Neural cell (in vitro differentiated cells): ENCODE data around the gene CEP126. TPM values are rescaled to one million over a fixed set of nuclear protein-coding genes. Genes with fewer than 3 reads are reported as not detected.

ENCODE experiments used
- H2AFZ ChIP-seq: fragments of 200-600, 300-800 bp; sonication (generic), shearing (Covaris generic); 2 replicates; pipeline ENCODE4 v1.6.0; 2014; ENCODE audit warnings: low read depth, mild to moderate bottlenecking, antibody characterized with exemption, low read length, moderate library complexity
- H3F3A ChIP-seq: fragments of 200-600 bp; shearing (Covaris generic); 2 replicates; pipeline ENCODE4 v1.6.1; 2016; ENCODE audit warnings: mild to moderate bottlenecking, moderate library complexity, mixed read lengths, antibody characterized with exemption, low read length; ENCODE audit not compliant: insufficient read depth, poor library complexity, severe bottlenecking
- H3K27ac ChIP-seq: fragments of 200-600, 300-800 bp; sonication (generic), shearing (Covaris generic); 2 replicates; pipeline ENCODE4 v1.5.1; 2014; ENCODE audit warnings: mild to moderate bottlenecking, low read length, moderate library complexity
- H3K27me3 ChIP-seq: fragments of 300-800, 200-600 bp; sonication (generic), shearing (Covaris generic); 2 replicates; pipeline ENCODE4 v1.6.0; 2014; ENCODE audit warnings: mild to moderate bottlenecking, low read depth, low read length, moderate library complexity; ENCODE audit not compliant: insufficient read depth
- H3K36me3 ChIP-seq: fragments of 300-800, 200-600 bp; sonication (generic), shearing (Covaris generic); 2 replicates; pipeline ENCODE4 v1.5.1; 2014; ENCODE audit warnings: mild to moderate bottlenecking, antibody characterized with exemption, low read length, moderate library complexity; ENCODE audit not compliant: insufficient read depth
- H3K4me2 ChIP-seq: fragments of 300-800, 200-600 bp; sonication (generic), shearing (Covaris generic); 2 replicates; pipeline ENCODE4 v1.6.0; 2014; ENCODE audit warnings: mild to moderate bottlenecking, low read length
- H3K4me3 ChIP-seq: fragments of 300-800, 200-600 bp; sonication (generic), shearing (Covaris generic); 2 replicates; pipeline ENCODE4 v1.5.1; 2014; ENCODE audit warnings: mild to moderate bottlenecking, low read length, moderate library complexity
- H3K79me2 ChIP-seq: fragments of 200-600 bp; shearing (Covaris generic); replicated peaks from 2 replicates; pipeline ENCODE4 v1.6.0; 2014; ENCODE audit warnings: mild to moderate bottlenecking, low read length, moderate library complexity; ENCODE audit not compliant: insufficient read depth
- H3K9ac ChIP-seq: fragments of 300-800, 200-600 bp; sonication (generic), shearing (Covaris generic); 2 replicates; pipeline ENCODE4 v1.6.1; 2016; ENCODE audit warnings: mild to moderate bottlenecking, low read length, mixed read lengths
- H3K9me2 ChIP-seq: fragments of 200-600 bp; shearing (Covaris generic); 2 replicates; pipeline ENCODE4 v1.6.1; 2016; ENCODE audit warnings: mild to moderate bottlenecking, low read length, mixed read lengths; ENCODE audit not compliant: insufficient read depth
- H3K9me3 ChIP-seq: fragments of 200-600, 300-800 bp; sonication (generic), shearing (Covaris generic); 2 replicates; pipeline ENCODE4 v1.6.1; 2016; ENCODE audit warnings: mild to moderate bottlenecking, mixed run types, low read length, moderate library complexity, mixed read lengths
- H4K20me1 ChIP-seq: fragments of 200-600 bp; shearing (Covaris generic); 2 replicates; pipeline ENCODE4 v1.6.1; 2016; ENCODE audit warnings: mild to moderate bottlenecking, mixed run types; ENCODE audit not compliant: insufficient read depth
- CTCF ChIP-seq: fragments of 450-650 bp; IDR thresholded peaks from 2 replicates; pipeline ENCODE4 v1.5.1; 2014; ENCODE audit warnings: antibody characterized with exemption, mild to moderate bottlenecking, moderate library complexity; ENCODE audit not compliant: poor library complexity, severe bottlenecking
- EP300 ChIP-seq: fragments of 450-650 bp; conservative IDR thresholded peaks from 2 replicates; pipeline ENCODE4 v1.6.1; 2014; ENCODE audit warnings: antibody characterized with exemption, mild to moderate bottlenecking, moderate library complexity; ENCODE audit not compliant: poor library complexity, severe bottlenecking
- EZH2 ChIP-seq: fragments of 200-600, 300-800 bp; shearing (Covaris generic), sonication (generic); IDR thresholded peaks from 2 replicates; pipeline ENCODE4 v1.6.1; 2014; ENCODE audit warnings: antibody characterized with exemption, low read length, borderline replicate concordance, mild to moderate bottlenecking; ENCODE audit not compliant: insufficient read depth, poor library complexity, severe bottlenecking
- MXI1 ChIP-seq: fragments of 450-650 bp; conservative IDR thresholded peaks from 2 replicates; pipeline ENCODE4 v1.6.1; 2014; ENCODE audit warnings: antibody characterized with exemption, mild to moderate bottlenecking; ENCODE audit not compliant: poor library complexity, severe bottlenecking
- POLR2AphosphoS5 ChIP-seq: IDR thresholded peaks from 2 replicates; pipeline ENCODE4 v1.6.1; 2012
- RAD21 ChIP-seq: fragments of 450-650 bp; conservative IDR thresholded peaks from 2 replicates; pipeline ENCODE4 v1.6.1; 2014; ENCODE audit warnings: antibody characterized with exemption, mild to moderate bottlenecking, moderate library complexity
- REST ChIP-seq: IDR thresholded peaks from 2 replicates; pipeline ENCODE4 v1.6.1; 2012; ENCODE audit warnings: borderline replicate concordance
- SMC3 ChIP-seq: fragments of 450-650 bp; conservative IDR thresholded peaks from 2 replicates; pipeline ENCODE4 v1.6.1; 2014; ENCODE audit warnings: antibody characterized with exemption, mild to moderate bottlenecking, moderate library complexity; ENCODE audit not compliant: poor library complexity
- TAF1 ChIP-seq: IDR thresholded peaks from 2 replicates; pipeline ENCODE4 v1.6.1; 2012; ENCODE audit warnings: low read depth
- polyA plus RNA-seq: library from polyadenylated mRNA; depleted of rRNA; stranded (reverse); fragments of >200 nt; gene quantifications from 2 replicates; pipeline ENCODE4 v1.2.3, GENCODE V29; 2014

The CEP126 gene
- polyA plus RNA-seq, 1 donor from 2014 or later: 1.8 TPM

GRCh38 chr11:101945448-101945847 lies 30.6 kb downstream of the CEP126 start:
- Histone ChIP-seq H3K36me3 (no peaks in the 10 kb centered on the region), H3F3A (no peaks in the 10 kb centered on the region), H3K27me3 (no peaks in the 10 kb centered on the region), H3K4me3 (no peak overlapping the region), H3K4me2 (no peak overlapping the region), H3K9me2 (no peaks in the 10 kb centered on the region), H4K20me1 (no peaks in the 10 kb centered on the region), H2AFZ (no peak overlapping the region), H3K9ac (no peak overlapping the region), H3K79me2 (no peaks in the 10 kb centered on the region), H3K9me3 (no peaks in the 10 kb centered on the region), H3K27ac (no peak overlapping the region)
- TF ChIP-seq POLR2AphosphoS5 (no peak), EZH2 (no peak), MXI1 (no peak), RAD21 (no peak), CTCF (no peak), EP300 (no peak), SMC3 (no peak)

DNA sequence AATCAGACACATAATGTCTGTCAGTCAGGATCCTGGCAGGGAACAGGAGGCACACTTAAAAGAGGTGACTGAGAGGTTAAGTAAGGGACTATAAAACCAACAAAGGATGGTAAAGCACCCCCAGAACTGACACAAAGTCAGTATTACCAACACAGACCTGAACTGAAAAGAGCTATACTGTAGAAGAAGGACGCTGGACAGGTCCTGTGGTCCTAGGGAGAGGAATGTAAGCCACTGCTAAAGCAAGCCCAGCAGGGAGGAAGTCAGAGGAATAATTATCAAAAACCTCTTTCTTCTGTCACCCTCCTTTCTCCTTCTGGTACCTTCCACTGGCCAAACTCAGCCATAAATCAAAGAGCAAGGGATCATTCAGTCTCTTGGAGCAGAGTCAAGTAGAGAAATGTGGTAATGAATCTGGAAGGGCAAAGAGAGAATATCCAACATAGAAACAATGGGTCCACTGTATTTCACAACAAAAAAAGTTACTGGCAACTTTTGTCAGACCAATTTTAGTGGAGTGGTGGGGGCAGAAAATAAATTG lies 34.9 kb downstream of the CEP126 start:
- H3K27ac ChIP-seq: no peak overlapping the region
- H2AFZ ChIP-seq: no peak overlapping the region
- H3K9me2 ChIP-seq: no peaks in the 10 kb centered on the region
- H3K4me3 ChIP-seq: no peak overlapping the region
- no peaks in the 10 kb centered on the region for H3K79me2 ChIP-seq
- no peak overlapping the region for H3K4me2 ChIP-seq
- TF ChIP-seq MXI1 (no peak), POLR2AphosphoS5 (no peak), TAF1 (no peak), SMC3 (no peak)
- H3F3A ChIP-seq: no peaks in the 10 kb centered on the region
- H4K20me1 ChIP-seq: no peaks in the 10 kb centered on the region
- H3K27me3 ChIP-seq: no peaks in the 10 kb centered on the region
- H3K9me3 ChIP-seq: no peaks in the 10 kb centered on the region
- no peaks in the 10 kb centered on the region for H3K36me3 ChIP-seq
- H3K9ac ChIP-seq: no peak overlapping the region

DNA sequence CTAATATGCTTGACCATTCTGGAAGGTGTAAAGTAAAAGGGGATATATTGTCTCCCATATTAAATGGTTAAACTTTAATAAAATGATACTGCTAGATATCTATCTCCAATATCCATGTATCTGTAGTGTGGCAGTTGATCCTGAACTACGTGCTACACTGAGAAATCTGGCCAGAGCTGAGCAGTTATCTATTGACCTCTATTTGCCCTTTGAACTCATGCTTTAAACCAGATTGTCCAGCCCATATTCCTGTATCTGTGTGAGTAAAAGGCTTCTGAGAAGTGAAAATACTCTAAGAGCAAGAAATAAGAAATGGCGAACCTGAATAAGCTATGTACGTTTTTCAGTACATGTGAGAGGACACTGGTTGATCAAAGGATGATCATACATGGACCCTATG lies 40.5 kb downstream of the CEP126 start:
- no peaks in the 10 kb centered on the region for H3F3A ChIP-seq
- H3K9me3 ChIP-seq: no peaks in the 10 kb centered on the region
- H3K79me2 ChIP-seq: no peaks in the 10 kb centered on the region
- no peak overlapping the region for H3K9ac ChIP-seq
- no peaks in the 10 kb centered on the region for H3K9me2 ChIP-seq
- H3K27ac ChIP-seq: no peak overlapping the region
- H3K27me3 ChIP-seq: no peaks in the 10 kb centered on the region
- H4K20me1 ChIP-seq: no peaks in the 10 kb centered on the region
- H3K4me3 ChIP-seq: no peak overlapping the region
- TF ChIP-seq MXI1: no peak
- TF ChIP-seq POLR2AphosphoS5: no peak
- no peak for TF ChIP-seq EP300
- no peak for TF ChIP-seq CTCF
- TF ChIP-seq SMC3: no peak
- TF ChIP-seq REST: no peak
- TF ChIP-seq EZH2: no peak
- no peak for TF ChIP-seq TAF1
- no peak for TF ChIP-seq RAD21
- no peak overlapping the region for H2AFZ ChIP-seq
- no peak overlapping the region for H3K4me2 ChIP-seq
- H3K36me3 ChIP-seq: no peaks in the 10 kb centered on the region
